Measurements from ENCODE around the gene UTS2.

Gene UTS2

DNA sequence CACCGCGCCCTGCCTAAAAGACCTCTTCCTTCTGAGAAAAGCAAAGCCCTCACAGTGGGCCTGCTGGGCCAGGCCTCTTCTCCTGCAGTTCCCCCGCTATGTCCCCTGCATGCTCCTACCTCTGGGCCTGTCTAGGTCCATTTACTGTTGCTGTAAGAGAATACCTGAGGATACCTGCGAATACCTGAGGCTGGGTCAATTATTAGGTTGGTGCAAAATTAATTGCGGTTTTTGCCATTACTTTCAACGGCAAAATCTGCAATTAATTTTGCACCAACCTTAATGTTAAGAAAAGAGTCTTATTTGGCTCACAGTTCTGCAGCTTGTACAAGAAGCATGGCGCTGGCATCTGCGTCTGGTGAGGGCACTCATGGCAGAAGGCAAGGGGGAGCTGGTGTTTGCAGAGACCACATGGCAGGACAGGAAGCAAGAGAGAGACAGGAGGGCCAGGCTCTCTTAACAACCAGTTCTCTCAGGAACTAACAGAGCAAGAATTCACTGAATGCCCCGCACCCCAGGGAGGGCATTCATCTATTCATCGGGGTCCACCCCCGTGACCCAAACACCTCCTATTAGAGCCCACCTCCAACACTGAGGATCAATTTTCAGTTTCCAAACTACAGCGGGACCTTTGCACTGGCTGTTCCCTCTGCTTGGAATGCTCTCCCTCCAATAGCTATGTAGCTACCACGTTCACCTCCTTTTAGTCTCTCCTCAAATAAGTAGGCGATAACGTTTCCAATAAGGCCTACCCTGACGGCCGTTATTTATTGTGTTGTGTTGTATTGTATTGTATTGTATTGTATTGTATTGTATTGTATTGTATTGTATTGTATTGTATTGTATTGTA, 9.6 kb upstream of the UTS2 start:
- no peak for DNase-seq

DNA sequence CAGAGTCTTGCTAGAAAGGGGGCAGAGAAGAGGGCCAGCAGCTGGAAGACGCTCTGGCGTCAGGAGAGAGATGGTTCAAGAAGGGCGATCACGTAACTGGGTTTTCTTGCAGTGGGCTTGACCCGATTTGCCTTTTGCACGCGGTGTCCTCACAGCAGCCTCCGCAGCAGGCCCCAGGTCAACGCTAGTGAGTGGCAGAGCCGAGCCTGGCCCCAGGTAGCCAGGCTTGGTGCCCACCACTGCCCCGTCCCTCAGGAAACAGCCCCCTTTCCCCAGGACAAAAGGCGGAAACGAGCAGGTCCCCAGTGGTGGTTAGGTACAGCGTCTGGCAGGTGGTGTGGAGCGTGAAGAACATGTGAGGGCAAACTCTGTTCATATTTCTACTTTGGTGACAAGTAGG, 8.6 kb upstream of the UTS2 start:
- DNase-seq, result no peak

DNA sequence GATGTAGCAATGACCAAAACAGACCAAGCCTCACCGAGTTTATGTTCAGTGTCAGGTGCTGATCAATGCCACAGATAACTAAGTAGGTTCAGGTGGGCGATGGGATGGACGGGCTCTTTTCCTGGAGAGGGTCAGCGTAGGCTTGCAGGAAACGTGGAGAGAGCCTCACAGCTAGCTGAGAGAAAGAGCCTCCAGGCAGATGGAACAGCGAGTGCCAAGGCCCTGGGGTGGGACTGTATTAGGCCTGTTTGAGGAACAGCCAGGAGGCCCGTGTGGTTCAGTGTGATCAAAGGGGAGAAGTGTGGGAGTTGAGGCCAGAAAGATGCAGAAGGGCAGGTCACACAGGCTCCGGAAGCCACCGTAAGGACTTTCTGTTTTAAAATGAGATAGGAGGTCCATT, 7.3 kb upstream of the UTS2 start:
- no peak for DNase-seq

DNA sequence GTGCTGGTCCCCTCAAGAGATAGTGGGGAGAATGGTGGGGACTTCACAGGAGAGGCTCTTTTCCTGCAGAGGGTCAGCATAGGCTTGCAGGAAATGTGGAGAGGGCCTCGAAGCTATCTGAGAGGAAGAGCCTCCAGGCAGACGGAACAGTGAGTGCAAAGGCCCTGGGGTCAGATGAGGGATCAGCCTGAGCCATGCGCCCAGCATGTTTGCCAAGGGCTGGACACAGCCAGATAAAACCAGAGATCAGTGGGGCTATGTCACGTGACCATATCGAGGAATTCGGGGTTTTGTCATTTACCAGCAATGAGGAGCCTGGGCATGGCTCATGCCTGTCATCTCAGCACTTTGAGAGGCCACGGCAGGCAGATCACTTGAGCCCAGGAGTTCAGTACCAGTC, 6.5 kb upstream of the UTS2 start:
- no peak for DNase-seq

DNA sequence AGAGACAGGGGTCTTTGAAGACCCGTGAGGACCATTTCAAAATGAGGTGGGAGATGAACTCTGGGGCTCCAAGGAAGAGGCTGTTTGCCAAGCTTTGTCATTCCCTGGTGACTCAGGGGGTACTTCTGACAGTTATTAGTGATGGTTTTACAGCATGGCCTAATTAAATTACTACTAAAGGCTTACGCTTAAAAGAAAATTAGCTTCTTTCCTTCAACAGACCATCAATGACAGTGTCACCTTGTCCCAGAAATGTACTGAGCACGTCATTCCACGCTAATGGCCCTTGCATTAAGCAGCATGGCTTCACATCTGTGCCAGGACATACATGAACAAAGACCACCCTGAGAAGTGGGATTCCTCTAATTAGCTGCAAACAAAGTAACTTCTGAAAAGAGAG, 5.1 kb upstream of the UTS2 start:
- DNase-seq, result no peak

DNA sequence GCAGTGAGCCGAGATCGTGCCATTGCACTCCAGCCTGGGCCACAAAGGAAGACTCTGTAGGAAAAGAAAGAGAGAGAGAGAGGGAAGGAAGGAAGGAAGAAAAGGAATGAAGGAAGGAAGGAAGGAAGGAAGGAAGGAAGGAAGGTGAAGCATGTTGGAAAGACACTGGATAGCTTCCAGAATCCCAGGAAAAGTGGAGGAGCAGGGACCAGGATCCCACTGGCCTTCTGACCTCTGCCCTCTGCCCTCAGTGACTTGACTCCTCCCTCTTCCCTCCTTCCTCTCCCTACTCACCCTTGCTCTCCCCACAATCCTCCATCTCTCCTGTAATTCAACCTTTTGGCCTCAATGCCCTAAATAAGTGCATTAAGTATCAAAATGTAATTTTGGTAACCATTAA, 4.1 kb upstream of the UTS2 start:
- DNase-seq, result no peak

DNA sequence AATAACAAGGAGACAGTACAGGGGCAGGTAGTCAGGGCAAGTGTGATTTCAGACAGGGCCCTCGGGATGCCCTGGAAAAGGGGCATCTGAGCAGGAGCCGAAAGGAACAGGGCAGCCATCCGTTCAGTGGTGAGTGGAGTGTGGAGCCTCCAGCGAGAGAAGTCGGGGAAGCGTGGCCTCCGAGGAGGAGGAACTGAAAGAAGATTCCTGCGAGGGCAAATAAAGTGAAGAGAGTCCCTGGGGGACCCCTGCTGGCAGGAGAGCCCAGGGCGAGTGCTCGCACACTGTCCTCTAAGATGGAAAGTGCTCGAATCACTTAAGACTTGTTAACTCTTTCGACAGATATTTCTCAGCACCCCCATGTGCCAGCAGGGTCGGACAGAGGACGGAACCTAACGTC, 3.5 kb upstream of the UTS2 start:
- DNase-seq, result no peak

DNA sequence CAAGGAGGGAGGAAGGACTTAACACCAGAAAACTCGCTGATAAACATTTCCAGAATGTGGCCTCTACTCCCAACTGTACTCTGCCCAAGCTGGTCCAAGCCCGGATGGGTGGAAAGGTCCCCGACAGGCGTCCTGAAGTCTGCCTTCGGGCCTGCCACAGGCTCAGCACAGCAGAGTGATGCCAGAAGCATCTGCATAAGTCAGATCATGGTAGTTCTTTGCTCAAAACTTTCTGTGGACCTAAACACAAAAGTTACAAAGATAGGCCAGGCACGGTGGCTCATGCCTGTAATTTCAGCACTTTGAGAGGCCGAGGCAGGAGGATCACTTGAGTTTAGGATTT, 790 bp upstream of the UTS2 start:
- no peak for DNase-seq

DNA sequence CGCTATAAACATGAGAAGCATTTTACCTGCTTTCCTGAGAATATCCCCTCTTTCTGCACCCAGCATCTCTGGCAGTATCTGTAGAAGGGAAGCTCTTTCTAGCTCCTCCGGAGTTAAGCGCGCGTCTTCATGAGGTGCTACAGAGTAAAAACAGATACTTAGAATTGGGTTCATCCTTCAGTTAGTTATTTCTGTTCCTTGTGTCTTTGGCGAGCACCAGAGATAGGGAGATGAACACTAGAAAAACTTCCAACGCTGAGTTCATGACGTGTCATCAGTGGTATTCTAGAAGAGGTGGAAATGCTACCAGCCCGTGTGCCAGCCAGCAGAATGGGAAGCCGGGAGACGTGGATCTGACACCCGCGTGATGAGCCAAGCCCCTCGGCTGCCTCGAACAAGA, 2.1 kb downstream of the UTS2 start:
- DNase-seq, result no peak

DNA sequence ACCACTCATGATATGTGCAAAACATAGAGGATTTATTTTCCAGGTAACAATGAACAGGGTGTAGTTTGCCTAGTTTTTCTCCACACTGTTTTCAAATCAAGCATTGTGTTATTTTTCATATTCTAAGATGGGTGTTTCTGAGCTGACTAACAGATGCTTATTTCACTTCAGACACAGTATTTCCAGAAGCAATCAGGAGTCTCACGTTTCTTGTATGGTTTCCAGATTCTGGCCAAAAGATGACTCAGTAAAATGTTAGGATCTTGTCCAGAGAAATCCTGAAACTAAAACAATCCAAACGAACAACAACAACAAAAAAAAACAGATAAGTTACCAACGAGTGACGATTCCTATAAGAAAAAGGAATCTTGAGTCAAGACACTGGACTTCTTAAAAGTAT, 5.3 kb downstream of the UTS2 start:
- no peak for DNase-seq

DNA sequence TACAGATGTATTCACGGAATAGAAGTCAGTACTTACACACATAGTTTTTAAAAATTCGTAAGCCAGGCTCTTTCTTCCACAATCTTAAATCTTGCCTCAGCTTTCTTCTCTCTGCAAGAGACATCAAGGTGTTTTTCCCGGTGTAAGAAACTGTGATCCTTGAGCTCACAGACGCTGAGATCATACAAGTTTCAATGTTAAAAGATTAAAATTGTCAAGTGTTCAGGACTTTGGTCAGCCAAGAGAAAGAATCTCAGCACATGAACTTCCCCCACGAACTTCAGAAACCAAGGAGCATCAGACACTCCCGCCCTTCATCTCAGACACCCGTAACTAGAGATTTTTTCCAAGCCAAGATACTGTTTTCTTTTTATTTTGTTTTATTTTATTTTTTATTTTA, 6.2 kb downstream of the UTS2 start:
- DNase-seq, result no peak

DNA sequence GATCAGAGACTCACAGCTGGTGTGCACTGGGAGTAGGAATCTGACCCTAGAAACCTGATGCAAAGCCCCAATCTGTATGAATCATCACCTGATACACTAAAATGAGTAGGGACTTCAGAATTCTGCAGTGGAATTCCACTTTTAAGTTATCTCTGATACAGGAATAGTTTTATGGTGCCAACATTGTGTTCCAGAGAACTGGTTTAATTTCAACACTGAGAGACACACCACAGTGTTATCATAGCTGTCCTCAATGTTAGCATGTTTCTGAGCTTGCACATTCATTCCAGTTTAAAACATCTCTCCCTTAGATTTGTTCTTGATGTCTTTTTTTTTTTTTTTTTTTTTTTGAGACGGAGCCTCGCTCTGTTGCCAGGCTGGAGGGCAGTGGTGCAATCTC, 7.1 kb downstream of the UTS2 start:
- DNase-seq, result no peak

DNA sequence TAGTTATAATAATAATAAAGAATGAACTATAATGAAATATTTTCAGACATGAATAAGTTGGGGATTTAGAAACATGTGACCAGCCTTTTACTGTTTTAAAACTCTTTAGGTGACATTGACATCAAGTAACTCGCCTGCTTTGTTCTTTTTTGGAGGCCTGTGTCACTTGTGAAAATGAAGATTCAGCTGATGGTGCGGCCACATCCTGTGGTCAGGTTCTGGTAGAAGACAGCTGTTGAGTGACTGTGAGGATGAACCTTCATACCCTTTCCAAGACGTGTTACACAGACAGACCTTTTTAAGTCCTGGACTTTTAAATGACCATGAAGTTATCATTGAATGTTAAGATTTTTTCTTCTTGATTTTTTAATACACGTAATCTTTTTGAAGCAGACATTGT, 10.3 kb downstream of the UTS2 start:
- DNase-seq, result no peak

DNA sequence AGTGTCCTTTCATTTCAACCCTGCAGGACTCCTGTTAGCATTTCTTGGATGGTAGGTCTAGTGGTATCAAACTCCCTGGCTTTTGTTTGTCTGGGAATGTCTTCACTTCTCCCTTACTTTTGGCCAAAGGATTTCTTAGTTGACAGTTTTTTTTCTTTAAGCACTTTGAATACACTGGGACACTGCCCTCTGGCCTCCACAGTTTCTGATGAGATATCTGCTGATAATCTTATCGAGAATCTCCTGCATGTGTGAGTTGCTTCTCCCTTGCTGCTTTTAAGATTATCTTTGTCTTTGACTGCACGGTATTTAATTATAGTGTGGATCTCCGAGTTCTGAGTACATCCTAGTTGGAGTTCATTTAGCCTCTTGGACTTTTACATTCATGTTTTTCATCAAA, 13.3 kb downstream of the UTS2 start:
- no peak for DNase-seq

DNA sequence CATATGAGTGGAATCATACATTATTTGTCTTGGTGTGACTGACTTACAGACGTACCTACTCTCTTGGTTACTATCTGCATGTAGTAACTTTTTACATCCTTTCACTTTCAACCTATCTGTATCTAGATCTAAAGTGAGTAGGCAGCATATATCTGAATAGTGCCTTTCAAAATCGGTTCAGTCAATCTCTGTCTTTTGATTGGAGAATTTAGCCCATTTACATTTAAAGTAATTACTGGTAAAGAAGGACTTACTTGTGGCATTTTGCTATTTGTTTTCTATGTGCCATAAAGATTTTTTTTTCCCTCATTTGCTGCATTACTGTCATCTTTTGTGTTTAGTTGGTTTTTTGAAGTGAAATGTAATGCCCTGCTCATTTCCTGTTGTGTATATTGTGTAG, 14.2 kb downstream of the UTS2 start:
- no peak for DNase-seq

DNA sequence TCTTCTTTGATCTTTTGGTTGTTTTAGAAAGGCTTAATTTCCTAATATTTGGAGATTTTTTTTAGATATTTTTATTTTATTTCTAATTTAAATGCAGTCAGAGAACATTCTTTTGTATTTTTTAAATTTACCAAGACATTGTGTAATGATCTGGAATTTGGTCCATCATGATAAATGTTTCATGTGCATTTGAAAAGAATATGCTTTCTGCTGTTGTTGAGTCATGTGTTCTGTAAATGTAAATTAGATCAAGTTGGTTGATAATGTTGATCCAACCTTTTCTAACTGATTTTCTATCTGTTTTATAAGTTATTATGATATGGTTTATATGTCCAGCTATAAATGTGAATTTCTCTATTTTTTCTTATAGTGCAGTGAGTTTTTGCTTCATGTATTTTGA, 19.8 kb downstream of the UTS2 start:
- DNase-seq, result no peak

DNA sequence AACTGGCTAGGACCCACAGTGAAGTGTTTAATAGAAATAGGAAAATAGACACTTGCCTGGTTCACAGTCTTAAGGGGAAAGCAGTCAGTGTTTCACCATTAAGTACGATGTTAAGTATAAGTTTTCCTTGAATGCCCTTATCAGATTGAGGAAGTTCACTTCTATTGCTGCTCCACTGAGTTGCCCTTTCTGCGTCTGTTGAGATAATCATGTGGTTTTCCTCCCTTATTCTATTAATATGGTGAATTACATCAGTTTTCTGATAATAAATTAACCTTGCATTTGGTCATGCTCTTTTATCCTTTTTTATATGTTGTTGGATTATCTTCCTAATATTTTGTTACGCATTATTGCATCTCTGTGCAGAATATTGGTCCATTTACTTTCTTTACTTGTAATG, 21.4 kb downstream of the UTS2 start:
- DNase-seq, result no peak

DNA sequence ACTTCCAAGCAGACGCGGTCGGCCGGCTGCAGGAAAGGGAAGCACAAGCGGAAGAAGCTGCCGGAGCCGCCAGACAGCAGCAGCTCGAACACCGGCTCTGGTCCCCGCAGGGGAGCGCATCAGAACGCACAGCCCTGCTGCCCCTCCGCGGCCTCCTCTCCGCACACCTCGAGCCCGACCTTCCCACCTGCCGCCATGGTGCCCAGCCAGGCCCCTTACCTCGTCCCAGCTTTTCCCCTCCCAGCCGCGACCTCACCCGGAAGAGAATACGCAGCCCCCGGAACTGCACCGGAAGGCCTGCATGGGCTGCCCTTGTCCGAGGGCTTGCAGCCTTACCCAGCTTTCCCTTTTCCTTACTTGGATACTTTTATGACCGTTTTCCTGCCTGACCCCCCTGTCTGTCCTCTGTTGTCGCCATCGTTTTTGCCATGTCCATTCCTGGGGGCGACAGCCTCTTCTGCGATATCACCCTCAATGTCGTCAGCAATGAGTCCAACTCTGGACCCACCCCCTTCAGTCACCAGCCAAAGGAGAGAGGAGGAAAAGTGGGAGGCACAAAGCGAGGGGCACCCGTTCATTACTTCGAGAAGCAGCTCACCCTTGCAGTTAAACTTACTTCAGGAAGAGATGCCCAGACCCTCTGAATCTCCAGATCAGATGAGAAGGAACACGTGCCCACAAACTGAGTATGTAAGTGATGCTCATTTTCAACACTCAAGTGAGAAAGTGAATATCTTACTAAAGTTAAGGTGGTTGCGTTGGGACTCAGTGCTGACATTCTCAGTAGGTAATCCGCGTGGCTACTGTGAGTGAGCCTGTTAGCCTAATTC, 25.5 kb downstream of the UTS2 start:
- DNase-seq, result peak; percentile 14

DNA sequence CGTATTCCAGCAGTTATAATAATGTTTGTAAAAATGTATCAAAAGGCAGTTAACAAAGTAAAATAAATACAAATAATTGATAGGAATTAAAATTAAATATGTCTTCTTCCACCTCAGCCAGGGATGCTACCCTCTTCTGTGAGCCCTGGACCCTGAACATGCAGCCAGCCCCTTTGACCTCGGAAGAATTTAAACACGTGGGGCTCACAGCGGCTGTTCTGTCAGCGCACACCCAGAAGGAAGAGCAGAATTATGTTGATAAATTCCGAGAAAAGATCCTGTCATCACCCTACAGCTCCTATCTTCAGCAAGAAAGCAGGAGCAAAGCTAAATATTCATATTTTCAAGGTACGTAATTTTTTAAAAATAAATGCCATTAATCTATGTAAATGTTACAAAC, 26.5 kb downstream of the UTS2 start:
- no peak for DNase-seq

DNA sequence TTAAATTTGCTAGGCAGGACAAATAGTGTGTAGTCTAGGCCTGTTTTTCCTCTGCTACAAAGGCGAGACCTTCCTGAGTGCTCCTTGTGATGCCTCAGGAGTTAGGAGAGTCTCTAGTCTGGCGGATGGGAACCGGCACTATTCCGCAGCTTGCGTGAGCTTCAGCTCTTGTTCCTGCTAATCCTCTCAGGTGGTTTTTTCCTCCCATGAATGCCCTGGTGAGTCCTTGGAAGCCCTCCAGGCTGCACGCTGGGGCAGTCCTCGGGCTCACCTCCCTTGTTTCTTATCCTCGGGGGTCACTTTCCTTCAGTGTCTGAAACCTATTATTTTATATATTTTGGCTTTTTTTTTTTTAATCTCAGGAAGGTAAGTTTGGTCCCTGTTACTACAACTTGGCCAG, 28.2 kb downstream of the UTS2 start:
- no peak for DNase-seq

DNA sequence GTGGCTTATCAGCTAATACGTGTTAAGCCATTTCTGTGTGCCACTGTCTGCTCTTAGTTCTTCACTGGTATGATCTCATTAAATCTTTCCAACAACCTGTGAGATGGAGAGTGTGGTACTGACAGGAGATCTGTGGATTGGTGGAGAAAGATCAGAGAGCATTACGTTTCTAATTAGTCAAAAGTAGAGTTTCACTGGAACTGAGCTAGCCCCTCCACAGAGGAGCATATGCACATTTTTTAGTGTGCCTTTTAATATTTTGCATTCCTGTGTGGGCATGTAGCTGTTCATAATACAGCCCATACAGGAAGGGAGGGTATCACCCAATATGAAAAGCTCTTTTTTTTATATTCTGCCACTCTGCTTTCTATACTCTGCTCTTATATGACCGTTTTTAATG, 31.6 kb downstream of the UTS2 start:
- no peak for DNase-seq

DNA sequence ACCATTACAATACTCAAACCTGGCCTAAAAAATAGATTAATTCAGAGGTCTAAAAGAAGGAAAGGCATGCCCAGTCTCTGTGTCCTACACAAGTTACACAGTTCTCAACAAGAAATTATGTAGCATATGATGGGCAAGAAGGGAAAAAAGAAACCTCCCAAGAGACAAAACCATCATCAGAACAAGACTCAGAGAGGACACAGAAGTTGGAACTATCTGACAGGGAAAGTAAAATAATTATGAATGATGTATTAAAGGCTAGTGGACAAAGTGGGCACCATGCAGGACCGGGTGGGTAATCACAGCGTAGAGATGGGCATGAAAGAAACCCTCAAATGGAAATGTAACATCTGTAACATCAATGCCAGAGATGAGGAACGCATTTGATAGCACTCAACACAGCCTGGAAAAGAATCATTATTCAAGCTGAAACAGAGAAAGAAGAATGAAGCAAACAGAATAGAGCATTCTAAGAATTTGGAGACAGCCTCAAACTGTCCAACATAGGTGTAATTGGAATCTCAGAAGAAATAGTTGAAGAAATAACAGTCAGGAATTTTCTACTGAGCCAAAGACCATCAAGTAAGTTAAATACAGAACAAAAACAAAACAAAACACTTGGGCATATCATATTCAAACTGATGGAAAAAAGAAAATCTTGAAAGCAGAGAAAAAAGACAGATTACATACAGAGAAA, 39.0 kb downstream of the UTS2 start:
- DNase-seq, result no peak

DNA sequence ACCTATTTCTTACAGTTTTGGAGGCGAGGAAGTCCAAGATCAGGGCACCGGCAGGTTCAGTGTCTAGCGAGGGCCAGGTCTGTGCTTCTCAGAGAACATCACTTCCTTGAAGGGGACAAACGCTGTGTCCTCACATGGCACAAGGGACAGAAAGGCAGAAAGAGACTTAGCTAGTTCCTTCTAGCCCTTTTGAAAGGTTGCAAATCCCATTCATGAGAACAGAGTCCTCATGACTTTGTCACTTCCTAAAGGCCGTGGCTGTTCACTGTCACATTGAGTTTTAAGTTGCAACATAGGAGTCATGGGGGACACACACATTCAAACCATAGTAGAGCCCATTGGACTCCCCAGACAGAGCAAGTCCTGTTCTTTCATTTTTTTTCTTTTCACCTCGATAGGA, 41.4 kb downstream of the UTS2 start:
- DNase-seq, result no peak

DNA sequence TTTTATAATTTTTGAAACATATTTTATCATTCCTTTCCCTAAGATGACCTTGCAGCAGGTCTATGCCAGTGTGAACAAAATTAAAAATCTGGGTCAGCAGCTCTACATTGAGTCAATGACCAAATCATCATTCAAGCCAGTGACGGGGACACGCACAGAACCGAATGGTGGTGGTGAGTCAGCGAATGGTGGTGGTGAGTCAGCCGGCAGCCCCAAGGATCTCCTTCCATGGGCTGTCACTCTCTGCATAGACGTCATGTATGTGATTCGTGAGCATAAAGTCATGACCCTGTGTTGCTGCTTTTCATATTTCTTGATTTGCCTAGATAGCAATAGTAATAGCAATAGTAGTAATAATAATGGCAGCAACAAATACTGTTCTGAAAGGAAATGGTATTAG, 42.5 kb downstream of the UTS2 start:
- DNase-seq, result no peak

Data from central memory CD4-positive, alpha-beta T cell (primary cell).